ENCODE measurements around the gene FAM98A.
A peak's percentile ranks its signal among the peaks of the same experiment; 100 is the strongest.

The FAM98A gene

DNA sequence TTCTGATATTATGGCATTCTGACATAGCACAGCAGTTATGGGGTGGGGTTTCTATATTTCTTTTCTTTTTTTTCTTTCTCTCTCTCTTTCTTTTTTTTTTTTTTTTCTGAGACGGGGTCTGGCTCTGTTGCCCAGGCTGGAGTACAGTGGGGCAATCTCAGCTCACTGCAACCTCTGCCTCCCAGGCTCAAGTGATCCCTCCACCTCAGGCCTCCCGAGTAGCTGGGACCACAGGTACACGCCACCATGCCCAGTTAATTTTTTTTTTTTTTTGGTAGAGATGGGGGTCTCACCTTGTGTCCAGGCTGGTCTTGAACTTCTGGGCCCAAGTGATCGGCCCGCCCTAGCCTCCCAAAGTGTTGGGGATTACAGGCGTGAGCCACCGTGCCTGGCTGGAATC, 7.5 kb upstream of the FAM98A start:
- Mint-ChIP-seq H3K4me3 (no peak overlapping the region), H3K36me3 (no peaks in the 10 kb centered on the region), H3K27ac (no peak overlapping the region), H3K4me1 (no peaks in the 10 kb centered on the region), H3K9me3 (no peaks in the 10 kb centered on the region)
- ATAC-seq (no peak), DNase-seq (ENCODE audit: low spot score in 2 of 2) (no peak)

- no peak for DNase-seq (ENCODE audit: low spot score in 2 of 2)
- H3K36me3 Mint-ChIP-seq = no peaks in the 10 kb centered on the region
- no peak overlapping the region for H3K27ac Mint-ChIP-seq
- ATAC-seq = no peak
- H3K9me3 Mint-ChIP-seq = no peaks in the 10 kb centered on the region
- H3K4me1 Mint-ChIP-seq = no peaks in the 10 kb centered on the region
- no peak overlapping the region for H3K4me3 Mint-ChIP-seq
Observed at GRCh38 chr2:33606100-33606499, 7.0 kb upstream of the FAM98A start.

GRCh38 chr2:33605056-33605455, 6.0 kb upstream of the FAM98A start:
- H3K4me1 Mint-ChIP-seq = no peaks in the 10 kb centered on the region
- no peak overlapping the region for H3K27ac Mint-ChIP-seq
- H3K36me3 Mint-ChIP-seq = no peaks in the 10 kb centered on the region
- no peaks in the 10 kb centered on the region for H3K9me3 Mint-ChIP-seq
- ATAC-seq = no peak
- DNase-seq (ENCODE audit: low spot score in 2 of 2) = peak in 1 of 2 donors; percentile 29
- H3K4me3 Mint-ChIP-seq = no peak overlapping the region

DNA sequence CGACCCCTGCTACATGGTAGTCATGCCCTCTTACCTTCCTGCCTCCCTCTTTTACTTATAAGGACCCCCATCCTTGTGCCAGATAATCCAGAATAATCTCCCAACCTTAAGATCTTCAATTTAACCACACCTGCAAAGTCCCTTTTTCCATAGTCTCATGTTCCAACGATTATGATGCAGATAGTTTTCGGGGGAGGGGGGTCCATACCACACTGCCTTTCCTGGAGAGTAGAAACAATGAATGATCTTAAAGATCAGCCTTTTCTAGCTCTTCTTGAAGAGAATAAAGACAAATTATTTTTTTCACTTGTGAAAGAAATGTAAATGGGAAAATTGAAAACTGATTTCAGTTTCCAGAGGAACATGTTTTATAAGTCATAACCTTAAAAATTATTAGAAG, 4.3 kb upstream of the FAM98A start:
- Mint-ChIP-seq H3K4me3 (no peak overlapping the region), H3K27ac (no peak overlapping the region)
- ATAC-seq = no peak

DNA sequence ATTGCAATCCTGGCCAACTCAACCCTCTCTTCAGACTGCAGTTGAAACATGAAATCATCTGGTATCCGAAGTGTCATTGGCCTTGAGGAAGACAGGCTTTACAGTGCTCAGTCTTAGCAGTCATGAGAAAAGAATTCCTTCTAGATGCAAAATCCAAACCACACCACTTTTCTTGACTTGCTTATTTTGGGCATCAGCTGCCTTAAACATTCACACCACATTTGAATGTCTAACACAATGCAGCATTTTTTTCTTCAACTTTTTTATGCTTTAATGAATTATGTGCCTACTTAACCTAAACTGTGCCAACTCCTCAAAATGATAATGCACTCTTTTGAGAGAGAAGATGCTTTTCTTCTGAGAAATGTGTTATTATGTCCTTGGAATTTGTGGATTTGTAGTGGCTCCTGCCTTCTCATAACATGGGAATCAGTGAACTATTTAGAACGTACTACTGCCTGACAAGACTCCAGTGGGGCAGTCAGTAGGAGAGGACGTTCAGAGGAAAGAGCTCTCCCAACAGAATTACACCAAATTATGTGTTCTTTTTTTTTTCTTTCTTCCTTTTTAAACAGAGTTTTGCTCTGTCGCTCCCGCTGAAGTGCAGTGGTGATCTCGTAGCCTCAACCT, 3.2 kb upstream of the FAM98A start:
- Mint-ChIP-seq H3K36me3 (peaks cover 17% of the 10 kb centered on the region), H3K4me1 (peaks cover 15% of the 10 kb centered on the region), H3K4me3 (no peak overlapping the region), H3K27ac (no peak overlapping the region), H3K9me3 (no peaks in the 10 kb centered on the region)
- ATAC-seq (no peak), DNase-seq (ENCODE audit: low spot score in 2 of 2) (no peak)

More for the DNA sequence above, 4.3 kb upstream of the FAM98A start:
- Mint-ChIP-seq H3K9me3 (no peaks in the 10 kb centered on the region), H3K4me1 (peaks cover 9% of the 10 kb centered on the region), H3K36me3 (peaks cover 14% of the 10 kb centered on the region)
- DNase-seq (ENCODE audit: low spot score in 2 of 2) = no peak

- DNase-seq (ENCODE audit: low spot score in 2 of 2) (no peak), ATAC-seq (no peak)
- Mint-ChIP-seq H3K4me1 (peaks cover 15% of the 10 kb centered on the region), H3K36me3 (peaks cover 23% of the 10 kb centered on the region), H3K9me3 (no peaks in the 10 kb centered on the region), H3K4me3 (peak overlapping the region; percentile 97), H3K27ac (peak overlapping the region; percentile 96)
Observed at GRCh38 chr2:33599943-33600192, 769 bp upstream of the FAM98A start.

DNA sequence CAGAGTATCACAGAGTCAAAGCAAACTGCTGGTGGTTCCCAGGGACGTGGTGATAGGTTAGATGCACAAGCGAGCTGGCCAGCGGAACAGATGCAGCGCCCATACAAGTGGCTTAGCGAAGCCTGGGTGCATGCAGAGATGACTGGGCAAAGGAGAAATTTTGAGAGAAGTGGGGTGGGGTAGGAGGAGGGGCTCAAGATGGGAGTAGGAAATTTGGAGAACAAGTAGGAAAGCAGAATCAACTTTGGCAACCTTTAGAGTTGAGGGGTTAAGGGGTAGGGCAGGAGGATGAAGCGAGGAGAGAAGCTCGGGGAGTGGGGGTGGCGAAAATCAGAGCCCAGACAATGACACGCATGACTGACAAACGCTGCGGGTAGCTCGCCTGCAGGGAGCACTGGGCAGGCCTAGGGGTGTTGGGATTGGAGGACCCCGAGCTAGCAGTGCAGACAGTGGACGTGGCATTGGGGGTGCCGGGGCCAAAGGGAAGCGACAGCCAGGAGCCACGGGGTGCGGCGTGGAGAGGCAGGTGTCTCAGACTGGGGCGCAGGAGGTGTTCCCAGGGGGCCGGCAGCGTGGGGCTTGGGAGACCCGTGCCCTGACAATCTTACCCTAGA, 431 bp downstream of the FAM98A start:
- peaks cover 21% of the 10 kb centered on the region for H3K4me1 Mint-ChIP-seq
- peak; percentile 72 for ATAC-seq
- peak overlapping the region; percentile 97 for H3K4me3 Mint-ChIP-seq
- DNase-seq (ENCODE audit: low spot score in 2 of 2) = peak; percentile 26 to 75
- peak overlapping the region; percentile 96 for H3K27ac Mint-ChIP-seq
- H3K9me3 Mint-ChIP-seq = no peaks in the 10 kb centered on the region
- peaks cover 35% of the 10 kb centered on the region for H3K36me3 Mint-ChIP-seq

- DNase-seq (ENCODE audit: low spot score in 2 of 2) (peak in 1 of 2 donors; percentile 40), ATAC-seq (no peak)
- H3K9me3 Mint-ChIP-seq = no peaks in the 10 kb centered on the region
- H3K36me3 Mint-ChIP-seq = peaks cover 51% of the 10 kb centered on the region
- H3K27ac Mint-ChIP-seq = no peak overlapping the region
- H3K4me1 Mint-ChIP-seq = peaks cover 28% of the 10 kb centered on the region
- H3K4me3 Mint-ChIP-seq = peak overlapping the region; percentile 97
Observed at GRCh38 chr2:33597026-33597425, 2.1 kb downstream of the FAM98A start.

GRCh38 chr2:33595385-33595784, 3.7 kb downstream of the FAM98A start:
- Mint-ChIP-seq H3K36me3 (peaks cover 67% of the 10 kb centered on the region), H3K27ac (no peak overlapping the region), H3K9me3 (no peaks in the 10 kb centered on the region), H3K4me3 (no peak overlapping the region), H3K4me1 (peaks cover 28% of the 10 kb centered on the region)
- no peak for ATAC-seq
- DNase-seq (ENCODE audit: low spot score in 2 of 2) = no peak

- peaks cover 96% of the 10 kb centered on the region for H3K36me3 Mint-ChIP-seq
- ATAC-seq (no peak), DNase-seq (ENCODE audit: low spot score in 2 of 2) (no peak)
- H3K27ac Mint-ChIP-seq = peak overlapping the region; percentile 62
- H3K4me3 Mint-ChIP-seq = no peak overlapping the region
- peaks cover 13% of the 10 kb centered on the region for H3K4me1 Mint-ChIP-seq
- no peaks in the 10 kb centered on the region for H3K9me3 Mint-ChIP-seq
Observed at GRCh38 chr2:33589444-33589843, 9.7 kb downstream of the FAM98A start.

DNA sequence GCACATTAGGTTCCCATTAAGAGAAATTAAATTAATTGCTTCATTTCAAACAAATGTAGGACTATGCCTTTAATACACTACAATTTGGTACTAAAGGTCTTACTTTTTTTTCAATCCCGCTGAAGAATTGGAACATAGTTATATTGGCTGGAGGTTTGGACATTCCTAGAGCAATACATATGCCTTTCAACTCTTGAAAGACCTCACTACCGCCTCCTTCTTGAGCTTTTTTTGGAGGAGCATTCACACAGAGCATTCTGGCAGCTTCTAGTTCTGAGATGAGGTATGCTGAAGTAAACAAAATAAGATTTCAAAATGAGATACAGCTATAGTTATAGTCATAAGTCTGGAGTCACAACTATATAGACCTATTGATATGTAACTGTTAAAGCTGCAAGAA, 10.9 kb downstream of the FAM98A start:
- H3K4me3 Mint-ChIP-seq = no peak overlapping the region
- H3K36me3 Mint-ChIP-seq = peaks cover 96% of the 10 kb centered on the region
- H3K4me1 Mint-ChIP-seq = peaks cover 7% of the 10 kb centered on the region
- ATAC-seq = no peak
- no peaks in the 10 kb centered on the region for H3K9me3 Mint-ChIP-seq
- no peak for DNase-seq (ENCODE audit: low spot score in 2 of 2)
- H3K27ac Mint-ChIP-seq = no peak overlapping the region

DNA sequence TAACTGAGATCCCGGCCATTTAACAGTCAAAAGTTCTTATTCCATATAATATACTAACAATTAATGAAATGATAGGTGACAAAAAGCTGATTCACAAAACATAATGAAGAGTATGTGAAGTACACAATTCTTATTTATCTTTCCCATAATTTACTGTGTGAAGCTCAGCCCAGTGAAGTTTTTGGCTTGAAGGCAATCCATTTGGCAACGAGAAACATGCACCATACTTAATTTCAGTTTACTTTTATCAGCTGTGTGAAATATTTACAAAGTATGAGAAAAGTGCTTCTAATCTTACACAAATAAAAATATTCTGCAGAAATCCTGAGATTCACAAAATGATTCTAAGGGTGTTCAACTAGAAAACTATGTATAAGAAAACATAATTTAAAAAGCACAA, 12.3 kb downstream of the FAM98A start:
- H3K9me3 Mint-ChIP-seq = no peaks in the 10 kb centered on the region
- DNase-seq (ENCODE audit: low spot score in 2 of 2) (no peak), ATAC-seq (no peak)
- H3K36me3 Mint-ChIP-seq = peaks cover 93% of the 10 kb centered on the region
- no peak overlapping the region for H3K27ac Mint-ChIP-seq
- no peak overlapping the region for H3K4me3 Mint-ChIP-seq
- H3K4me1 Mint-ChIP-seq = no peaks in the 10 kb centered on the region

- no peaks in the 10 kb centered on the region for H3K4me1 Mint-ChIP-seq
- H3K9me3 Mint-ChIP-seq = no peaks in the 10 kb centered on the region
- H3K4me3 Mint-ChIP-seq = no peak overlapping the region
- DNase-seq (ENCODE audit: low spot score in 2 of 2) (no peak), ATAC-seq (no peak)
- H3K36me3 Mint-ChIP-seq = peaks cover 73% of the 10 kb centered on the region
- H3K27ac Mint-ChIP-seq = no peak overlapping the region
Observed at GRCh38 chr2:33583194-33583938, 15.7 kb downstream of the FAM98A start.

- no peak for ATAC-seq
- H3K4me1 Mint-ChIP-seq = no peaks in the 10 kb centered on the region
- no peak overlapping the region for H3K4me3 Mint-ChIP-seq
- no peaks in the 10 kb centered on the region for H3K9me3 Mint-ChIP-seq
- peak overlapping the region; percentile 38 for H3K27ac Mint-ChIP-seq
- peaks cover 58% of the 10 kb centered on the region for H3K36me3 Mint-ChIP-seq
- DNase-seq (ENCODE audit: low spot score in 2 of 2) = no peak
Observed at GRCh38 chr2:33581872-33582271, 17.2 kb downstream of the FAM98A start.

DNA sequence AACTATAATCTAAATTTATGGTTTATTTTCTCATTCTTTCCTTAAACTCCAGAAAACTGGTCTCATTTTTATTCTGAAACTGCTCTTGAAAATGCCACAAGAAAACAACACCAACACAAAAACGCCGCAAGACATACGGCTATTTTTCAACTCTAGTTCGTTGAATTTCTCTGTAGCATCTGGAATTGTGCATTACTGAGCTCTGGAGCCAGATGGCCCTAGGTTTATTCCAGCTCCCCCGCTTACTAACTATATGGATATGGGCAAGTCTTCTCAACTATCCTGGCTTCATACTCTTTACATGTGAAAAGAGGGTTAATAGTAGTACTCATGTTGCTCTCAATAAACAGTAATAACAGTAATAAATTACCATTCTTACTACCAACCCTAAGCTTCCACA, 19.9 kb downstream of the FAM98A start:
- ATAC-seq = no peak
- H3K4me1 Mint-ChIP-seq = no peaks in the 10 kb centered on the region
- DNase-seq (ENCODE audit: low spot score in 2 of 2) = no peak
- peaks cover 32% of the 10 kb centered on the region for H3K36me3 Mint-ChIP-seq
- H3K27ac Mint-ChIP-seq = no peak overlapping the region
- no peaks in the 10 kb centered on the region for H3K9me3 Mint-ChIP-seq
- no peak overlapping the region for H3K4me3 Mint-ChIP-seq

DNA sequence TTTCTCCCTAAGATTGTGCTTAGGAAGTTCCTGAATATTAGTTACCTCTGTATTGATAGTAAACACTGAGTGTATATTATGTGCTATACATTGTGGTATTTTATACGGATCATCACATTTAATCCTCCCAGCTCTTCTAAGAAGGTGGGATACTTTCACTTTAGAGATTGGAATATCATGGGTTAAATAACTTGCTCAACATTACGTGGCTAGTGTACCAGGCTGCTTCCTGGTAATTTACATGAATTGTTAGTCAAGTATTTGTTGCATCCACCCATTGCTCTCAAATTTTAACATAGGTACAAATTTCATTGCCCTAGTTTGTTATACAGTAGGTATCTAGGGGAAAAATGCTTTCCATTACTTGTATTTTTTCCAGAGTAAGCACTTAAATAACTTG, 21.4 kb downstream of the FAM98A start:
- H3K4me3 Mint-ChIP-seq = no peak overlapping the region
- peaks cover 18% of the 10 kb centered on the region for H3K36me3 Mint-ChIP-seq
- no peak for DNase-seq (ENCODE audit: low spot score in 2 of 2)

More for the DNA sequence above, 21.4 kb downstream of the FAM98A start:
- Mint-ChIP-seq H3K27ac (no peak overlapping the region), H3K4me1 (no peaks in the 10 kb centered on the region), H3K9me3 (no peaks in the 10 kb centered on the region)
- ATAC-seq = no peak

All from stimulated activated effector memory CD8-positive, alpha-beta T cell treated with anti-CD3 and anti-CD28 coated beads, Interleukin-12 subunit alpha, Interleukin-12 subunit beta, amount 100 ng/mL, for 72 hours (primary cell).